Kidney (tissue), 14 donors: Measurements from ENCODE around the gene EVI5L. TPM values are rescaled to one million over a fixed set of nuclear protein-coding genes. Genes with fewer than 3 reads are reported as not detected.
"Not testable (repeated sequence)": the region's sequence is repeated elsewhere in the genome, so short reads cannot be mapped to it uniquely, and the experiment has no call there.

Experiments
- DNase-seq, 5 donors: peaks; one replicate each; pipeline ENCODE4 v3.0.0-alpha.2; 2013 to 2020
- FAIRE-seq: peaks from 2 replicates; lab custom pipeline; 2012; peaks lifted over from hg19 to GRCh38; lab: Jason Lieb, UNC
- H3K27ac ChIP-seq, 2 donors: one replicate each; pipeline ENCODE4 v1.7.0; 2013; ENCODE audit warnings: low read depth in 2 of 2, low read length in 2 of 2, inconsistent platforms in 1 of 2
- H3K27me3 ChIP-seq: one replicate; pipeline ENCODE4 v1.7.1; 2013; ENCODE audit warnings: low read length, inconsistent platforms; ENCODE audit not compliant: control insufficient read depth, insufficient read depth
- H3K36me3 ChIP-seq, 3 donors: one replicate each; pipeline versions ENCODE4 v1.7.0 to v1.7.1; 2013; ENCODE audit warnings: low read length in 3 of 3, control low read depth in 1 of 3, inconsistent platforms in 1 of 3; ENCODE audit not compliant: insufficient read depth in 3 of 3, control insufficient read depth in 2 of 3
- H3K4me1 ChIP-seq, 3 donors: one replicate each; pipeline versions ENCODE4 v1.7.0 to v1.7.1; 2013; ENCODE audit warnings: low read length in 3 of 3, inconsistent platforms in 1 of 3, low read depth in 1 of 3; ENCODE audit not compliant: control insufficient read depth in 2 of 3, insufficient read depth in 2 of 3
- H3K4me3 ChIP-seq, 3 donors: one replicate each; pipeline versions ENCODE4 v1.7.0 to v1.8.1; 2013; ENCODE audit warnings: low read length in 3 of 3, control low read depth in 1 of 3, inconsistent platforms in 1 of 3
- H3K9ac ChIP-seq, 3 donors: one replicate each; pipeline versions ENCODE4 v1.7.0 to v1.7.1; 2013; ENCODE audit warnings: low read length in 3 of 3, control low read depth in 1 of 3, inconsistent platforms in 1 of 3
- H3K9me3 ChIP-seq, 3 donors: one replicate each; pipeline versions ENCODE4 v1.7.0 to v1.7.1; 2013; ENCODE audit warnings: low read length in 3 of 3, control low read depth in 1 of 3, inconsistent platforms in 1 of 3; ENCODE audit not compliant: control insufficient read depth in 2 of 3, insufficient read depth in 1 of 3
- intact Hi-C: fragments of 100-400 bp; cut with DNase I; formaldehyde crosslinking; loops from one replicate; pipeline ENCODE4 v1.11.1; 2022
- polyA plus RNA-seq: library from polyadenylated mRNA; stranded (reverse); fragments of 350-450 nt; fragmentation: Illumina TruSeq; extraction: RNeasy Lipid Tissue Mini Kit (QIAGEN cat#74804); gene quantifications from one replicate; pipeline ENCODE4 v1.2.3, GENCODE V29; 2014; ENCODE audit warnings: low read depth, low replicate concordance; ENCODE audit not compliant: insufficient read depth
- total RNA-seq: library from RNA; stranded (reverse); fragmentation: NEBNext Ultra II Directional; extraction: Animal tissue kit (Norgen Biotek cat#: 25700); gene quantifications from one replicate; pipeline ENCODE4 v1.2.1, GENCODE V29; 2021
- TF ChIP-seq, protein P1 (sequence below): IDR thresholded peaks from 3 replicates; pipeline ENCODE4 v1.5.1; 2012; ENCODE audit warnings: mild to moderate bottlenecking, moderate library complexity, borderline replicate concordance; ENCODE audit not compliant: insufficient read depth; ENCODE audit errors: extremely low read depth
- donor health status: control.
- donor health status: control.
- donor health status: control.
- donor health status: control.
- donor health status: control.
- donor health status: DM: yes; HTN: yes; CAD: no.
- donor health status: Normal renal cell carcinoma (clear cell type).

EVI5L gene
- total and polyA plus RNA-seq, 2 donors from 2014 or later: 14.5 to 15.9 TPM

DNA sequence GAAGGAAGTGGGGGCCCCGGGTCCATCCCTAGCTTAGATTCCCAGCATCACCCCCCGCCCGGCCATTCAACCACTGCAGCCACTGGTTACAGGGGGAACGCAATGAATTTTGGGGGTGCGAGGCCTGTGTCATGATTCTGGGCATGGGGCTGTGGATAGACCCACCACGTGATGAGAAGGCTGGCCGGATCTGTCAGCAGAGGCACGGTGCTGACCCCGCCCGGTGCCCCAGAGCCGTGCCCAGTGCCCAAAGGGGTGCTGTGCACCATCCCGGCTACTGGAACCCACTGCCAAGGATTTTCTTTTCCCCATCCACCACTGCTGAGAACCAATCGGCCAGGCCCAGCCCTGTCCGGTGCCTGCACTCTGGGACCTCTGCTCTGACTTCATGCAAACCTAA is 39.6 kb upstream of the EVI5L start:
- TF ChIP-seq, protein P1, sequence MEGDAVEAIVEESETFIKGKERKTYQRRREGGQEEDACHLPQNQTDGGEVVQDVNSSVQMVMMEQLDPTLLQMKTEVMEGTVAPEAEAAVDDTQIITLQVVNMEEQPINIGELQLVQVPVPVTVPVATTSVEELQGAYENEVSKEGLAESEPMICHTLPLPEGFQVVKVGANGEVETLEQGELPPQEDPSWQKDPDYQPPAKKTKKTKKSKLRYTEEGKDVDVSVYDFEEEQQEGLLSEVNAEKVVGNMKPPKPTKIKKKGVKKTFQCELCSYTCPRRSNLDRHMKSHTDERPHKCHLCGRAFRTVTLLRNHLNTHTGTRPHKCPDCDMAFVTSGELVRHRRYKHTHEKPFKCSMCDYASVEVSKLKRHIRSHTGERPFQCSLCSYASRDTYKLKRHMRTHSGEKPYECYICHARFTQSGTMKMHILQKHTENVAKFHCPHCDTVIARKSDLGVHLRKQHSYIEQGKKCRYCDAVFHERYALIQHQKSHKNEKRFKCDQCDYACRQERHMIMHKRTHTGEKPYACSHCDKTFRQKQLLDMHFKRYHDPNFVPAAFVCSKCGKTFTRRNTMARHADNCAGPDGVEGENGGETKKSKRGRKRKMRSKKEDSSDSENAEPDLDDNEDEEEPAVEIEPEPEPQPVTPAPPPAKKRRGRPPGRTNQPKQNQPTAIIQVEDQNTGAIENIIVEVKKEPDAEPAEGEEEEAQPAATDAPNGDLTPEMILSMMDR: no peak
- H3K4me1 ChIP-seq: no peaks in the 10 kb centered on the region
- H3K9ac ChIP-seq: no peak overlapping the region
- intact Hi-C loops: no loop called here
- FAIRE-seq: no peak
- DNase-seq: peak in 1 of 5 donors; percentile 40
- H3K27ac ChIP-seq: no peak overlapping the region
- H3K36me3 ChIP-seq: no peaks in the 10 kb centered on the region
- peaks cover 12% of the 10 kb centered on the region for H3K27me3 ChIP-seq
- no peak overlapping the region for H3K4me3 ChIP-seq
- no peaks in the 10 kb centered on the region for H3K9me3 ChIP-seq

DNA sequence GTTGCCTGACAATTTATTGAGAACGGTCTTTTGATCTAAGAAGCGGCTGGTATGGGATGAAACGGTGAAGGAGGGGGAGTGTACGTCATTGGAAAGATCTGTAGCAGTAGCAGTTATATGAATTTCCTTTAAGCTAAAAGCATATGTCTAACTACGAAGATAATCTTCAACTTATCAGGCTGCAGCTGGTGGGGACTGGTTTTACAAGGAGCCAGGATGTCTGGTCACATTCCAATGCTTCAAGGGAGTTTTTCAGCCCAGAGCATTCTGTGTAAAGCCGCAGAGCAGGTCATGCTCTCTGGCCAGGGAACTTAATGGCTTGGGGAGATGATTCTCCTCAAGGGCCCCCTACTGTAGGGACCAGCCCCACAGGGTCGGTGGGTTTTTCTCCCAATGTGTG is 37.7 kb upstream of the EVI5L start:
- peaks cover 12% of the 10 kb centered on the region for H3K27me3 ChIP-seq
- no peak overlapping the region for H3K27ac ChIP-seq
- no peaks in the 10 kb centered on the region for H3K4me1 ChIP-seq
- intact Hi-C loops: no loop called here
- DNase-seq: peak in 3 of 5 donors; percentile 62 to 89 (median 86)
- FAIRE-seq: no peak
- no peaks in the 10 kb centered on the region for H3K36me3 ChIP-seq
- no peak overlapping the region for H3K9ac ChIP-seq
- H3K4me3 ChIP-seq: no peak overlapping the region
- TF ChIP-seq, protein P1: no peak
- no peaks in the 10 kb centered on the region for H3K9me3 ChIP-seq

DNA sequence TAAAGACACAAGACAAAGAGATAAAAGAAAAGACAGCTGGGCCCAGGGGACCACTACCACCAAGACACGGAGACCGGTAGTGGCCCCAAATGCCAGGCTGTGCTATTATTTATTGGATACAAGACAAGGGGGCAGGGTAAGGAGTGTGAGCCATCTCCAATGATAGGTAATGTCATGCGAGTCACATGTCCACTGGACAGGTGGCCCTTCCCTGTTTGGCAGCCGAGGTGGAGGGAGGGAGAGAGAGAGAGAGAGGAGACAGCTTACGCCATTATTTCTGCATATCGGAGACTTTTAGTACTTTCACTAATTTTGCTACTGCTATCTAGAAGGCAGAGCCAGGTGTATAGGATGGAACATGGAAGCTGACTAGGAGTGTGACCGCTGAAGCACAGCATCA is 37.3 kb upstream of the EVI5L start:
- H3K9ac ChIP-seq, H3K27ac ChIP-seq, intact Hi-C loops, FAIRE-seq, H3K36me3 ChIP-seq, H3K9me3 ChIP-seq, H3K4me3 ChIP-seq, H3K4me1 ChIP-seq, H3K27me3 ChIP-seq: not testable (repeated sequence)
- peak in 2 of 5 donors; percentile 23 to 32 for DNase-seq

DNA sequence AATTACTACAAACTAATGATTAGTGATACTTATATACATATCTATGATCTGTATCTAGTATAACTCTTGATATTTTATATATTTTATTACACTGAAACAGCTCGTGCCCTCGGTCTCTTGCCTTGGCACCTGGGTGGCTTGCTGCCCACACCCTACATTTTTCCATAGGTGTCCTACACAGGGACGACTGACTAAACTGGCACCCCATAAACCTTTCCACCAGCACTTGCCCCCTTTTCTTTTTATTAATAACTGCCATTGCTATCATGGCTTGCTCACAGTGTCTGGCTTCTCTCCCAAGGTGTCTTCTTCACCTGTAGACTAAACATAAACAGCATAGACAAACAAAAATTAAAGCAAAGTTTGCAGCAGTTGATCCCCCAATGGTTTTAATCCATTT is 36.5 kb upstream of the EVI5L start:
- no peak for FAIRE-seq
- no peaks in the 10 kb centered on the region for H3K9me3 ChIP-seq
- H3K4me3 ChIP-seq: no peak overlapping the region
- H3K36me3 ChIP-seq: no peaks in the 10 kb centered on the region
- H3K4me1 ChIP-seq: no peaks in the 10 kb centered on the region
- TF ChIP-seq, protein P1: no peak
- no peak overlapping the region for H3K9ac ChIP-seq
- intact Hi-C loops: no loop called here
- peaks cover 7% of the 10 kb centered on the region for H3K27me3 ChIP-seq
- no peak overlapping the region for H3K27ac ChIP-seq
- DNase-seq: no peak
